Gastrocnemius medialis (tissue), 4 donors: ENCODE measurements around the gene SCT. TPM values are rescaled to one million over a fixed set of nuclear protein-coding genes. Genes with fewer than 3 reads are reported as not detected.

Experiments used
- ATAC-seq, 2 donors: fragments of 150-250 bp; one replicate each; pipeline ENCODE4 v1.9.1; 2016
- DNase-seq, 2 donors: peaks; one replicate each; pipeline ENCODE4 v3.0.0-alpha.2; 2019
- H3K27ac ChIP-seq, 4 donors: fragments of 200-600 bp; sonication (generic); 1 replicate in 1 of 4; 2 replicates in 3 of 4; pipeline ENCODE4 v1.5.1; 2016 to 2018; ENCODE audit warnings: mild to moderate bottlenecking in 2 of 4, moderate library complexity in 1 of 4
- H3K27me3 ChIP-seq, 3 donors: fragments of 200-600 bp; sonication (generic) in 2 of 3; 1 replicate in 1 of 3; 2 replicates in 2 of 3; pipeline versions ENCODE4 v1.5.1 to v1.6.0; 2016 to 2019; ENCODE audit warnings: mild to moderate bottlenecking in 1 of 3, moderate library complexity in 1 of 3
- H3K36me3 ChIP-seq, 2 donors: fragments of 200-600 bp; sonication (generic) in 1 of 2; one replicate each; pipeline ENCODE4 v1.5.1; 2017 to 2018
- H3K4me1 ChIP-seq, 2 donors: fragments of 200-600 bp; sonication (generic) in 1 of 2; one replicate each; pipeline ENCODE4 v1.5.1; 2016 to 2017; ENCODE audit warnings: mild to moderate bottlenecking in 2 of 2
- H3K4me3 ChIP-seq, 4 donors: fragments of 200-600 bp; sonication (generic) in 3 of 4; 1 replicate in 1 of 4; 2 replicates in 3 of 4; pipeline ENCODE4 v1.5.1; 2016 to 2019; ENCODE audit warnings: mild to moderate bottlenecking in 2 of 4
- H3K9me3 ChIP-seq, 3 donors: fragments of 200-600 bp; sonication (generic) in 2 of 3; 1 replicate in 1 of 3; 2 replicates in 2 of 3; pipeline ENCODE4 v1.5.1; 2016 to 2019
- CTCF ChIP-seq, 5 experiments: fragments of 450-650 bp in 3 of 5; fragments of 200-600 bp in 2 of 5; sonication (generic) in 2 of 5; IDR thresholded peaks in 4 of 5; conservative IDR thresholded peaks in 1 of 5; 1 replicate in 4 of 5; 2 replicates in 1 of 5; pipeline ENCODE4 v1.5.1; 2016 to 2019; ENCODE audit warnings: antibody characterized with exemption in 5 of 5, mild to moderate bottlenecking in 3 of 5, moderate library complexity in 3 of 5
- POLR2A ChIP-seq, 2 donors: fragments of 450-650 bp; IDR thresholded peaks; one replicate each; pipeline ENCODE4 v1.6.1; 2017; ENCODE audit warnings: antibody characterized with exemption in 2 of 2, mild to moderate bottlenecking in 2 of 2, moderate library complexity in 2 of 2
- in situ Hi-C, 4 donors: fragments of 200-750 bp; cut with MboI; loops; one replicate each; pipeline versions ENCODE4 v1.15.0 to v1.8.0; 2017; ENCODE audit warnings: low sequenced_read_pairs in 4 of 4
- intact Hi-C: fragments of 100-400 bp; cut with DNase I; formaldehyde crosslinking; loops from one replicate; pipeline ENCODE4 v1.15.1; 2023; ENCODE audit warnings: low total_unique reads
- total RNA-seq, 4 donors: library from RNA; depleted of rRNA; stranded (reverse); fragments of >200 nt; gene quantifications; one replicate each; pipeline versions ENCODE4 v1.1.0 to v1.2.3, GENCODE V29; 2016

The SCT gene
- total RNA-seq, 4 donors from 2014 or later = not detected

- DNase-seq = no peak
- no peak overlapping the region for H3K4me3 ChIP-seq
- H3K36me3 ChIP-seq = no peaks in the 10 kb centered on the region
- no peaks in the 10 kb centered on the region for H3K9me3 ChIP-seq
- in situ Hi-C loops = no loop called here
- H3K4me1 ChIP-seq = peaks cover 18 to 20% of the 10 kb centered on the region in 2 donors
- no peak for ATAC-seq
- TF ChIP-seq CTCF (IDR thresholded peaks at IDR 0.05 in 4 of 5, conservative IDR thresholded peaks at IDR 0.05 in 1 of 5) (no peak), POLR2A (IDR thresholded peaks at IDR 0.05) (no peak)
- no peak overlapping the region for H3K27ac ChIP-seq
- H3K27me3 ChIP-seq = peaks cover 0 to 4% (median 0%) of the 10 kb centered on the region in 3 donors
- intact Hi-C loops = no loop called here
These were observed 7.9 kb downstream of the SCT start for GRCh38 chr11:618856-619627.

GRCh38 chr11:617912-618682, 8.9 kb downstream of the SCT start:
- Histone ChIP-seq H3K36me3 (peaks cover 0 to 2% of the 10 kb centered on the region in 2 donors), H3K27ac (no peak overlapping the region)
- intact Hi-C loops = no loop called here

GRCh38 chr11:617199-617911, 9.6 kb downstream of the SCT start:
- DNase-seq (no peak), ATAC-seq (no peak)
- Histone ChIP-seq H3K4me3 (no peak overlapping the region), H3K4me1 (peaks cover 34% of the 10 kb centered on the region in 2 donors), H3K36me3 (peaks cover 0 to 7% of the 10 kb centered on the region in 2 donors), H3K9me3 (no peaks in the 10 kb centered on the region), H3K27ac (no peak overlapping the region), H3K27me3 (no peaks in the 10 kb centered on the region)
- in situ Hi-C loops = no loop called here
- no peak for TF ChIP-seq CTCF (IDR thresholded peaks at IDR 0.05 in 4 of 5, conservative IDR thresholded peaks at IDR 0.05 in 1 of 5)
- no peak for TF ChIP-seq POLR2A (IDR thresholded peaks at IDR 0.05)
- intact Hi-C loops = no loop called here

More at GRCh38 chr11:617912-618682, 8.9 kb downstream of the SCT start:
- no peak for TF ChIP-seq POLR2A (IDR thresholded peaks at IDR 0.05)
- no peak for TF ChIP-seq CTCF (IDR thresholded peaks at IDR 0.05 in 4 of 5, conservative IDR thresholded peaks at IDR 0.05 in 1 of 5)
- no peak for ATAC-seq
- H3K4me1 ChIP-seq = peaks cover 27% of the 10 kb centered on the region in 2 donors
- DNase-seq = no peak
- H3K4me3 ChIP-seq = no peak overlapping the region
- in situ Hi-C loops = no loop called here
- H3K27me3 ChIP-seq = peaks cover 0 to 4% (median 0%) of the 10 kb centered on the region in 3 donors
- H3K9me3 ChIP-seq = no peaks in the 10 kb centered on the region

- intact Hi-C loops = no loop called here
- Histone ChIP-seq H3K4me1 (peaks cover 40 to 42% of the 10 kb centered on the region in 2 donors), H3K27ac (peak overlapping the region; percentile 91 to 94 (median 93)), H3K27me3 (no peaks in the 10 kb centered on the region), H3K4me3 (peak overlapping the region; percentile 66 to 85 (median 77)), H3K36me3 (peaks cover 0 to 13% of the 10 kb centered on the region in 2 donors), H3K9me3 (no peaks in the 10 kb centered on the region)
- no peak for DNase-seq
- TF ChIP-seq CTCF (IDR thresholded peaks at IDR 0.05 in 4 of 5, conservative IDR thresholded peaks at IDR 0.05 in 1 of 5) (no peak), POLR2A (IDR thresholded peaks at IDR 0.05) (no peak)
- ATAC-seq = no peak
- in situ Hi-C loops = no loop called here
These were observed 10.4 kb downstream of the SCT start for GRCh38 chr11:616320-617198.
